SK-N-MC (cell line): ENCODE measurements around the gene SERPINA1.

Experiments used
- EZH2 ChIP-seq: fragments of 200-600 bp; sonication (generic); IDR thresholded peaks from one replicate; pipeline ENCODE4 v1.6.1; 2017; ENCODE audit warnings: antibody characterized with exemption
- POLR2AphosphoS5 ChIP-seq: IDR thresholded peaks from 2 replicates; pipeline ENCODE4 v1.6.1; 2012; ENCODE audit warnings: mild to moderate bottlenecking, low read depth, low read length, borderline replicate concordance

DNA sequence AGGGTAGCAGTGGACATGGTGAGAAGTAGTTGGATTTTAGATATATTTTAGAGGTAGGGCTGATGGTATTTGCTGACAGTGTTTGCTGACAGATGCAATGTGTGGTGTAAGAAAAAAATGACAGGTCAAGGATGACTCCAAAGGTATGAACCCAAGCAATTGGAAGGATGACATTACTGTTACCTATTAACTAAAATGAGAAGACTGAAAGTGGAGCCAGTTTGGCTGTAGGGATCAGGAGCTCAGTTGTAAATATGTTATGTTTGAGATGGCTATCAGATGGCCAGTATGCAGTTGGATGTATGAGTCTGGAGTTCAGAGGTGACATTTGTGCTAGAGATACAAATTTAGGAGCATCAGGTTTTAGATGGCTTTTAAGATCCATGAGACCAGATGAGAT is 47.9 kb downstream of the SERPINA1 start:
- TF ChIP-seq EZH2 (no peak), POLR2AphosphoS5 (no peak)
